AG04449 (cell line): Measurements from ENCODE around the gene KNTC1.

Experiments
- CTCF ChIA-PET: fragments of 350-600 bp; formaldehyde crosslinking; extraction: SDS; loops from one replicate; lab custom pipeline; 2021; ENCODE audit warnings: antibody characterized with exemption; lab: Yijun Ruan, JAX
- POLR2A ChIA-PET: fragments of 400-600, 350-600 bp; formaldehyde crosslinking; extraction: SDS; loops from one replicate; lab custom pipeline; 2020; ENCODE audit warnings: antibody characterized with exemption, inconsistent platforms; lab: Yijun Ruan, JAX
- DNase-seq: peaks from one replicate; pipeline ENCODE4 v3.0.0-alpha.2; 2010; ENCODE audit warnings: low read depth, low spot score
- H3K4me3 ChIP-seq: 2 replicates; pipeline ENCODE4 v1.5.1; 2011; ENCODE audit warnings: low read depth, mild to moderate bottlenecking, control low read depth, low read length
- CTCF ChIP-seq: IDR thresholded peaks from one replicate; pipeline ENCODE4 v1.5.1; 2011; ENCODE audit warnings: mild to moderate bottlenecking, moderate library complexity, low read length, control low read depth, inconsistent platforms; ENCODE audit not compliant: insufficient read depth; ENCODE audit errors: missing control alignments

The KNTC1 gene

DNA sequence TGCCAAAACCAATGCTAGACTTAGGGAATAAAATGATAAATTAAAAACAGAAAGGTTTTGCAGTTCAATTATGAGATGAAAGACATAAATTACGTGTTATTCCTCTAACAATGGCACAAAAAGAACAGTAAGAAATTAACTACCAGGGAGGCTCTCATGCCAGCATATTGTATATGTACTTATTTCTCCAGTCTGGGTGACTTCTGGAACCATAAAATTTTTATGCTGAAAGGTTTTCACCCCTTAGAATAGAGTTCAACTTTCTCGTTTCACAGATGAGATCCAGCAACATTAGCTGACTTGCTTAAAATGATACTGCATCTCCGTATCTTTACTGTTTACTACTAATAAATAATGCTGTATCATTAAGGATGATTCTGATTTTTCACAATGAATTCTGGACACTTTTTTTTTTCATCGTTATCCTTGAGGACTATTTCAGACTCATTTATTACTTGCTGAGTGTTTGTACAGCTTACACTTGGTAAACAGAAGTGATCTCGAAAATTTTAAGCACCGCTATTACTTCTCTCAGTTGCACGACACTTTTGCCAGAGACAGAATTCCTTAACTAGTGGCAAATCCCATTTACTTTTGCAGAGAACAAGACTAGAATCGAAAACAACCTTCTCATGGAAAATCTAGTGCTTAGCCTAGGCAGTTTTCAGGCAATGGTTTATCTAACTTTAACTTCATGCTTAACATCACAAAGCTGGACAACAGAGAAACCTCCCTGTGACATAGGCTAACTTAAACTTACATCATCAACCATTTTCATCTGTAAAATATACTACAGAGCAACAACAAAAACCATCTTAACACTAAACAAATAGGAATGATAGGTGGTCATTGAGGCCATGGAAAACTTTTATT, 3.0 kb upstream of the KNTC1 start:
- ChIA-PET CTCF (interaction anchor here (1.0 to 2.2 kb wide), 2 partner anchors 52 to 123 kb away, joined by 3 to 5 read pairs; no protein-coding TSS in a partner anchor), POLR2A (no interaction called here)
- H3K4me3 ChIP-seq: peak overlapping the region; percentile 58
- no peak for TF ChIP-seq CTCF
- DNase-seq: no peak

- TF ChIP-seq CTCF: no peak
- peak overlapping the region; percentile 86 for H3K4me3 ChIP-seq
- CTCF ChIA-PET: interaction anchor here (0.8 to 2.0 kb wide), 2 partner anchors 26 to 42 kb away, joined by 3 to 4 read pairs; partner anchors contain the start of gene ZCCHC8
- no peak for DNase-seq
- POLR2A ChIA-PET: interaction anchor here (0.7 to 1.4 kb wide), 4 partner anchors 10 to 58 kb away, joined by 3 to 16 read pairs (median 6); partner anchors contain the start of gene ZCCHC8
These were observed 462 bp downstream of the KNTC1 start for GRCh38 chr12:122527478-122527944.

DNA sequence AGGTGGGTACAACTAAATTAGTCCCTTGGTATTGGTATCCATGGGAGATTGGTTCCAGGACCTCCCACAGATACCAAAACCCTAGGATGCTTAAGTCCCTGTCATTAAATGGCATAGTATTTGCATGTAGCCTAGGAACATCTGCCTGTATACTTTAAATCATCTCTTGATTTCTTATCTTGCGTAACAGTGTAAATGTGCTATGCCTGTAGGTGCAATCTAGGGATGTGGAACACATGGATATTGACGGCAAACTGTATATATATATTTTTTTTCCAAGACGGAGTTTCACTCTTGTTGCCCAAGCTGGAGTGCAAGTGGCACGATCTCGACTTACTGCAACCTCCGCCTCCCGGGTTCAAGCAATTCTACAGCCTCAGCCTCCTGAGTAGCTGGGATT, 1.5 kb downstream of the KNTC1 start:
- H3K4me3 ChIP-seq: no peak overlapping the region; the same call in 1 of the 2 replicates
- DNase-seq: no peak
- CTCF ChIA-PET: no interaction called here
- TF ChIP-seq CTCF: no peak
- POLR2A ChIA-PET: no interaction called here

DNA sequence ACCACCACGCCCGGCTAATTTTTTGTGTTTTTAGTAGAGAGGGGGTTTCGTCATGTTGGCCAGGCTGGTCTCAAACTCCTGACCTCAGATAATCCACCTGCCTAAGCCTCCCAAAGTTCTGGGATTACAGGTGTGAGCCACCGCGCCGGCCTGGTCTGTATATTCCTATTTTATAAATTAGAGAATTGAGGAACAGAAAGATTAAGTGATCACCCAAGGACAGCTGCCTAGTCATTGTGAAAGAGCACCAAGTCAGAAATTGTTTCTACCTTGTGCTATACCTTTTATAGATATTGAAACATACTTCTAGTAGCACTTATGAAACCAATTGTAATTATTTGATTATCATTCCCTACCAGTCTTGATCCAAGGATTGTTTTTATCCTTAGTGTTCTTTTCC, 1.9 kb downstream of the KNTC1 start:
- POLR2A ChIA-PET: no interaction called here
- DNase-seq: no peak
- H3K4me3 ChIP-seq: no peak overlapping the region
- TF ChIP-seq CTCF: no peak
- CTCF ChIA-PET: no interaction called here

- CTCF ChIA-PET: no interaction called here
These were observed 6.8 kb downstream of the KNTC1 start for GRCh38 chr12:122533856-122534255.

More at GRCh38 chr12:122533856-122534255, 6.8 kb downstream of the KNTC1 start:
- no peak for TF ChIP-seq CTCF
- DNase-seq: no peak
- POLR2A ChIA-PET: no interaction called here
- H3K4me3 ChIP-seq: no peak overlapping the region
